ENCODE data around the gene ARRDC4.

DNA sequence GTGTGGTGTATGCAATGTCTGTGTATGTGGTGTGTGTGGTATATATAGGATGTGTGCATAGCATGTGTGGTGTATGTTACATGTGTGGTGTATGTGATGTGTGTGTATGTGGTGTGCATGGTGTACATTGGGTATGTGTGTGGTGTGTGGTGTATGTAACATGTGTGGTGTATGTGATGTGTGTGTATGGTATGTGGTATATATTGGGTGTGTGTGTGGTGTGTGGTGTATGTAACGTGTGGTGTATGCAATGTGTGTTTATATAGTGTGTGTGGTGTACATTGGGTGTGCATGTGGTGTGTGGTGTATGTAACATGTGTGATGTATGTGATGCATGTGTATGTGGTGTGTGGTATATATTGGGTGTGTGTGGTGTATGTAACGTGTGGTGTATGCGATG lies 41.9 kb downstream of the ARRDC4 start:
- no peak for TF ChIP-seq POLR2AphosphoS5 (IDR thresholded peaks at IDR 0.05; ENCODE audit: low read depth, low read length)
- TF ChIP-seq POLR2A (IDR thresholded peaks at IDR 0.05; ENCODE audit: low read depth, low read length): no peak
